C4-2B (cell line): ENCODE results near the gene GPR6.

Source experiments
- H3K27ac ChIP-seq: fragments of 450-650 bp; 2 replicates; pipeline ENCODE4 v1.5.1; 2017
- CTCF ChIP-seq: fragments of 450-650 bp; conservative IDR thresholded peaks from 2 replicates; pipeline ENCODE4 v1.5.1; 2017; ENCODE audit warnings: mild to moderate bottlenecking
- ZFX ChIP-seq: fragments of 450-650 bp; IDR thresholded peaks from 2 replicates; pipeline ENCODE4 v1.6.1; 2017

GPR6 gene

GRCh38 chr6:109977791-109978173, 329 bp upstream of the GPR6 start:
- H3K27ac ChIP-seq = no peak overlapping the region
- TF ChIP-seq CTCF (no peak), ZFX (no peak)

GRCh38 chr6:109979033-109979921, 1.2 kb downstream of the GPR6 start:
- no peak overlapping the region for H3K27ac ChIP-seq
- TF ChIP-seq CTCF = no peak
- no peak for TF ChIP-seq ZFX

GRCh38 chr6:109984410-109984809, 6.3 kb downstream of the GPR6 start:
- no peak overlapping the region for H3K27ac ChIP-seq
- no peak for TF ChIP-seq CTCF

GRCh38 chr6:109987196-109987595, 9.1 kb downstream of the GPR6 start:
- TF ChIP-seq CTCF (no peak), ZFX (no peak)
- no peak overlapping the region for H3K27ac ChIP-seq

GRCh38 chr6:109991201-109992101, 13.3 kb downstream of the GPR6 start:
- TF ChIP-seq CTCF (no peak), ZFX (no peak)

GRCh38 chr6:109998159-109998785, 20.2 kb downstream of the GPR6 start:
- TF ChIP-seq ZFX (no peak), CTCF (no peak)
- H3K27ac ChIP-seq = no peak overlapping the region

More at GRCh38 chr6:109991201-109992101, 13.3 kb downstream of the GPR6 start:
- H3K27ac ChIP-seq = no peak overlapping the region
